ENCODE results near the gene UGT1A4. TPM values are rescaled to one million over a fixed set of nuclear protein-coding genes. Genes with fewer than 3 reads are reported as not detected.

Gene UGT1A4
- total and polyA plus RNA-seq, 2 experiments from 2014 or later: not detected

- Histone ChIP-seq H3K27ac (no peak overlapping the region), H3K4me1 (ENCODE audit: low read depth) (no peaks in the 10 kb centered on the region), H3K36me3 (no peaks in the 10 kb centered on the region), H3K9me3 (ENCODE audit: low read depth) (no peaks in the 10 kb centered on the region), H3K27me3 (no peaks in the 10 kb centered on the region), H3K4me3 (no peak overlapping the region)
- TF ChIP-seq, protein P1, sequence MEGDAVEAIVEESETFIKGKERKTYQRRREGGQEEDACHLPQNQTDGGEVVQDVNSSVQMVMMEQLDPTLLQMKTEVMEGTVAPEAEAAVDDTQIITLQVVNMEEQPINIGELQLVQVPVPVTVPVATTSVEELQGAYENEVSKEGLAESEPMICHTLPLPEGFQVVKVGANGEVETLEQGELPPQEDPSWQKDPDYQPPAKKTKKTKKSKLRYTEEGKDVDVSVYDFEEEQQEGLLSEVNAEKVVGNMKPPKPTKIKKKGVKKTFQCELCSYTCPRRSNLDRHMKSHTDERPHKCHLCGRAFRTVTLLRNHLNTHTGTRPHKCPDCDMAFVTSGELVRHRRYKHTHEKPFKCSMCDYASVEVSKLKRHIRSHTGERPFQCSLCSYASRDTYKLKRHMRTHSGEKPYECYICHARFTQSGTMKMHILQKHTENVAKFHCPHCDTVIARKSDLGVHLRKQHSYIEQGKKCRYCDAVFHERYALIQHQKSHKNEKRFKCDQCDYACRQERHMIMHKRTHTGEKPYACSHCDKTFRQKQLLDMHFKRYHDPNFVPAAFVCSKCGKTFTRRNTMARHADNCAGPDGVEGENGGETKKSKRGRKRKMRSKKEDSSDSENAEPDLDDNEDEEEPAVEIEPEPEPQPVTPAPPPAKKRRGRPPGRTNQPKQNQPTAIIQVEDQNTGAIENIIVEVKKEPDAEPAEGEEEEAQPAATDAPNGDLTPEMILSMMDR (IDR thresholded peaks at IDR 0.05; ENCODE audit: low read depth, low read length): no peak
- peak in 1 of 2 donors; percentile 58 for DNase-seq (ENCODE audit: low read depth in 1 of 2, low spot score in 1 of 2)
Observed at GRCh38 chr2:233817361-233817911, 98.9 kb downstream of the UGT1A4 start.

- Histone ChIP-seq H3K27ac (no peak overlapping the region), H3K9me3 (ENCODE audit: low read depth) (no peaks in the 10 kb centered on the region), H3K36me3 (no peaks in the 10 kb centered on the region), H3K4me3 (no peak overlapping the region), H3K4me1 (ENCODE audit: low read depth) (no peaks in the 10 kb centered on the region), H3K27me3 (no peaks in the 10 kb centered on the region)
- TF ChIP-seq, protein P1 (IDR thresholded peaks at IDR 0.05; ENCODE audit: low read depth, low read length): no peak
- no peak for DNase-seq (ENCODE audit: low read depth in 1 of 2, low spot score in 1 of 2)
Observed at GRCh38 chr2:233817995-233818638, 99.6 kb downstream of the UGT1A4 start.

GRCh38 chr2:233818639-233819621 lies 100.4 kb downstream of the UGT1A4 start:
- Histone ChIP-seq H3K27ac (no peak overlapping the region), H3K9me3 (ENCODE audit: low read depth) (no peaks in the 10 kb centered on the region), H3K4me1 (ENCODE audit: low read depth) (no peaks in the 10 kb centered on the region), H3K27me3 (no peaks in the 10 kb centered on the region), H3K4me3 (no peak overlapping the region), H3K36me3 (no peaks in the 10 kb centered on the region)
- TF ChIP-seq, protein P1 (IDR thresholded peaks at IDR 0.05; ENCODE audit: low read depth, low read length): no peak
- no peak for DNase-seq (ENCODE audit: low read depth in 1 of 2, low spot score in 1 of 2)

DNA sequence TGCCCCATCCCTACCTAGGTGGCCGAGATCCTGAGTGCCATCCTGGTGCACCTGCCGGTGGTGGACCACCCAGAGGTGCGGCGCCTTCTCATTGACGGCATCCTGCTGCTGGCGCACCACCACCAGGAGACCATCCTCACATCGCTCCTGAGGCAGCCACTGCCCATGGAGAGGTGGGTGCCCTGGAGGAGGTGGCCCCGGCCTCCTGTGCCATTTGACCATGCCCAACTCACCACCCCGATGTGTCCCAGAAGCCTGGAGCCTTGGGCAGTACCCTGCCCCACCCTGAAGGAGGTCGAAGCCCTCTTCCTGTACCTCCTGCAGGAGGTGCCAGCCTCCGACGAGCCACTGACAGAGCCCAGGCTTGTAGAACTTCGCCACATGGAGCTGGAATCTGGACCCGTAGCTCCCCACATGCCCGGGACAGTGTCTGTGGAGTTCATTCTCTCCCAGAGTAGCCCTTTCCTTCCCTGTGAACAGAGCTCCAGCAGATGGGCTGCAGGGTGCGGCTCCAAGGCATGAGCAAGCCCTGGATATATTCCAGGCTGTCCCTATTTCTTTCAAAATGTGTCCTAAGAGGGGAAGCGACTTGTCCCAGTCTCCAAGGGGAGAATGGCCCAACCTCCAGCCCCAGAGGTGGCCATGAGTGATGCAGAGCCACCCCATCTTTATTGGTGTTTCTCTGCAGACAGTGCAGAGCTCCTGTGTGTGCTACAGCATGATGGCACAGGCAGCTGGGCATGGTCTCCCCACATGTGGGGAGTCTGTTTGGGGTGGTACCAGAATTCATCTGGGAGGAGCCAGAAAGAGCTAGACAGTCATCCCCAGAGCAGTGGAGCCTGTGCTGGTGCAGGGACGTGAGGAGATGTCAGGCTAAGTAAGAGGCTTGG lies 101.6 kb downstream of the UGT1A4 start:
- no peaks in the 10 kb centered on the region for H3K4me1 ChIP-seq (ENCODE audit: low read depth)
- H3K4me3 ChIP-seq: no peak overlapping the region
- H3K36me3 ChIP-seq: no peaks in the 10 kb centered on the region
- H3K27ac ChIP-seq: no peak overlapping the region
- no peak for DNase-seq (ENCODE audit: low read depth in 1 of 2, low spot score in 1 of 2)
- no peaks in the 10 kb centered on the region for H3K27me3 ChIP-seq
- no peaks in the 10 kb centered on the region for H3K9me3 ChIP-seq (ENCODE audit: low read depth)
- TF ChIP-seq, protein P1 (IDR thresholded peaks at IDR 0.05; ENCODE audit: low read depth, low read length): no peak

DNA sequence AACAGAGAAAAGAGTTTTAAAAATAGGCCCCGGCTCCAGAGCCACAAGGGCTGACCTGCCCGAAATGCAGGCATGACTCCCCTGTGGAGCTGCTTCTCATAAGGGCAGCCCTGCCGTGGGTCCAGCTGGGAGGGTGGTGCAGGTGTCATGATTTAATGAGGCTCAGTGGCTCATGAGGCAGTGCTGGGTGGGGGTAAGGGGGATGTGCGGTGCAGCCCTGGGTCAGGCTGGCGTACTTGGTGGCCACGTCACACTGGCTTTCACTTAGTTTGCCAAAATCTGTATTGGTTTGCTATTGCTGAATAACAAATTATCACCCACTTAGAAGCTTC lies 102.2 kb downstream of the UGT1A4 start:
- no peak overlapping the region for H3K27ac ChIP-seq
- H3K36me3 ChIP-seq: no peaks in the 10 kb centered on the region
- TF ChIP-seq, protein P1 (IDR thresholded peaks at IDR 0.05; ENCODE audit: low read depth, low read length): no peak
- no peak overlapping the region for H3K4me3 ChIP-seq
- H3K9me3 ChIP-seq (ENCODE audit: low read depth): no peaks in the 10 kb centered on the region
- no peak for DNase-seq (ENCODE audit: low read depth in 1 of 2, low spot score in 1 of 2)
- no peaks in the 10 kb centered on the region for H3K4me1 ChIP-seq (ENCODE audit: low read depth)
- H3K27me3 ChIP-seq: no peaks in the 10 kb centered on the region
